Smooth muscle cell (in vitro differentiated cells): ENCODE measurements around the gene C15orf62. TPM values are rescaled to one million over a fixed set of nuclear protein-coding genes. Genes with fewer than 3 reads are reported as not detected.

ENCODE experiments used
- DNase-seq: peaks from one replicate; lab custom pipeline; 2025; ENCODE audit not compliant: unreplicated experiment; lab: John Stamatoyannopoulos, UW
- H2AFZ ChIP-seq: fragments of 200-600 bp; sonication (generic); 2 replicates; pipeline ENCODE4 v1.6.0; 2016; ENCODE audit warnings: antibody characterized with exemption, low read depth, mild to moderate bottlenecking
- H3F3A ChIP-seq: fragments of 200-600 bp; sonication (generic); 2 replicates; pipeline ENCODE4 v1.6.0; 2017; ENCODE audit warnings: antibody characterized with exemption, low read depth
- H3K27ac ChIP-seq: fragments of 200-600 bp; sonication (generic); 2 replicates; pipeline ENCODE4 v1.5.1; 2016; ENCODE audit warnings: low read depth, mild to moderate bottlenecking
- H3K27me3 ChIP-seq: fragments of 200-600 bp; sonication (generic); 2 replicates; pipeline ENCODE4 v1.6.1; 2016; ENCODE audit warnings: low read depth, mild to moderate bottlenecking
- H3K36me3 ChIP-seq: fragments of 200-600 bp; sonication (generic); 2 replicates; pipeline ENCODE4 v1.5.1; 2016; ENCODE audit warnings: low read depth
- H3K4me1 ChIP-seq: fragments of 200-600 bp; sonication (generic); 2 replicates; pipeline ENCODE4 v1.5.1; 2016; ENCODE audit warnings: low read depth
- H3K4me2 ChIP-seq: fragments of 200-600 bp; sonication (generic); 2 replicates; pipeline ENCODE4 v1.6.0; 2016; ENCODE audit warnings: mild to moderate bottlenecking
- H3K4me3 ChIP-seq: fragments of 200-600 bp; sonication (generic); 2 replicates; pipeline ENCODE4 v1.5.1; 2016; ENCODE audit warnings: mild to moderate bottlenecking
- H3K79me2 ChIP-seq: fragments of 200-600 bp; sonication (generic); 2 replicates; pipeline ENCODE4 v1.6.0; 2016; ENCODE audit warnings: low read depth, mild to moderate bottlenecking
- H3K9ac ChIP-seq: fragments of 200-600 bp; sonication (generic); 2 replicates; pipeline ENCODE4 v1.6.0; 2016; ENCODE audit warnings: low read depth
- H3K9me3 ChIP-seq: fragments of 200-600 bp; sonication (generic); replicated peaks from 2 replicates; pipeline ENCODE4 v1.5.1; 2016; ENCODE audit warnings: low read depth
- H4K20me1 ChIP-seq: fragments of 200-600 bp; sonication (generic); 2 replicates; pipeline ENCODE4 v1.6.0; 2016; ENCODE audit warnings: low read depth
- WGBS: methylation state at CpG from one replicate; pipeline ENCODE4 v1.1.7; 2016; ENCODE audit warnings: low lambda C conversion rate; 5-methylcytosine and 5-hydroxymethylcytosine counted together
- polyA plus RNA-seq: library from polyadenylated mRNA; unstranded; fragments of >200 nt; fragmentation: Nextera tagmentation; extraction: Ambion mirVana; gene quantifications from 2 replicates; pipeline ENCODE4 v1.2.1, GENCODE V29; 2016
- total RNA-seq: library from RNA; depleted of rRNA; stranded (reverse); fragments of >200 nt; gene quantifications from 2 replicates; pipeline ENCODE4 v1.2.3, GENCODE V29; 2014
- TF ChIP-seq, protein P1 (sequence below): fragments of 200-600 bp; sonication (generic); IDR thresholded peaks from 2 replicates; pipeline ENCODE4 v1.5.1; 2017; ENCODE audit warnings: borderline replicate concordance, mild to moderate bottlenecking, antibody characterized with exemption; ENCODE audit not compliant: insufficient read depth, poor library complexity, severe bottlenecking

The C15orf62 gene
- total and polyA plus RNA-seq, 2 experiments from 2014 or later = 0.35 to 0.63 TPM

DNA sequence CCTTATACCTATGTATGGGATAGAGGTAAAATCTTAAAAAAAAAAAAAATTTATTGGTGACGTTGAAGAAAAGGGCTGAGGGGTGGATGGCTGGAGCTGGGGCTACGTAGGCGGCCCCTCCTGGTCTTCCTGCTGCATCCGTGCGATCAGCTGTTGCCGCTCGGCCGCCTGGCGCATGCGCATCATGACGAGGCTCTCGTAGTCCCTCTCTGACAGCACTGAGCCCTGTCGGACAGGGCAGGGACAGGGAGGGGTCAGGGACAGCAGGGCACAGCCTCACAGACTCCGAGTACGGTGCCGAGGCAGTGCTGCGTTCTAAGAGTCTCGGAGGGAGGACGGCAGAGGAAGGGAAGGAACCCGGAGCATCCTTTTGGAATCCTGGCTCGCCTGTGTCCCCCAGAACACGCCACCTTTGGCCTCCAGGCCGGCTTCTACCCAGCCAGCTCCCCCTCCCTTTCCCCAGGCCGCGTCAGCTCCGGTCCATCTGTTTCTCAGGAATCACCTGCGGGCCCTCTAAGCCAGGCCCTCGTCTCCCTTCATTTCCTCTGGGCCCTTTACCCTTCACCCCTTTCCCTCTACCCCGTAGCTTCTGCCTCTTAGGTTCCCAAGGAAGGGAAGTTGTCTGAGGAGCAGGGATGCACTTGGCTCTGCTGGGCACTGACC is 1.8 kb upstream of the C15orf62 start:
- Histone ChIP-seq H2AFZ (no peak overlapping the region), H3K4me1 (peaks cover 9% of the 10 kb centered on the region), H3K36me3 (no peaks in the 10 kb centered on the region), H3K9ac (no peak overlapping the region), H3K4me3 (no peak overlapping the region), H3K79me2 (no peaks in the 10 kb centered on the region), H4K20me1 (no peaks in the 10 kb centered on the region), H3K4me2 (no peak overlapping the region), H3K27ac (no peak overlapping the region), H3K9me3 (no peaks in the 10 kb centered on the region), H3K27me3 (no peaks in the 10 kb centered on the region), H3F3A (peaks cover 7% of the 10 kb centered on the region)
- TF ChIP-seq, protein P1, sequence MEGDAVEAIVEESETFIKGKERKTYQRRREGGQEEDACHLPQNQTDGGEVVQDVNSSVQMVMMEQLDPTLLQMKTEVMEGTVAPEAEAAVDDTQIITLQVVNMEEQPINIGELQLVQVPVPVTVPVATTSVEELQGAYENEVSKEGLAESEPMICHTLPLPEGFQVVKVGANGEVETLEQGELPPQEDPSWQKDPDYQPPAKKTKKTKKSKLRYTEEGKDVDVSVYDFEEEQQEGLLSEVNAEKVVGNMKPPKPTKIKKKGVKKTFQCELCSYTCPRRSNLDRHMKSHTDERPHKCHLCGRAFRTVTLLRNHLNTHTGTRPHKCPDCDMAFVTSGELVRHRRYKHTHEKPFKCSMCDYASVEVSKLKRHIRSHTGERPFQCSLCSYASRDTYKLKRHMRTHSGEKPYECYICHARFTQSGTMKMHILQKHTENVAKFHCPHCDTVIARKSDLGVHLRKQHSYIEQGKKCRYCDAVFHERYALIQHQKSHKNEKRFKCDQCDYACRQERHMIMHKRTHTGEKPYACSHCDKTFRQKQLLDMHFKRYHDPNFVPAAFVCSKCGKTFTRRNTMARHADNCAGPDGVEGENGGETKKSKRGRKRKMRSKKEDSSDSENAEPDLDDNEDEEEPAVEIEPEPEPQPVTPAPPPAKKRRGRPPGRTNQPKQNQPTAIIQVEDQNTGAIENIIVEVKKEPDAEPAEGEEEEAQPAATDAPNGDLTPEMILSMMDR = no peak
- WGBS = 94% methylated on average over 28 of the region's 29 CpGs
- DNase-seq = no peak

DNA sequence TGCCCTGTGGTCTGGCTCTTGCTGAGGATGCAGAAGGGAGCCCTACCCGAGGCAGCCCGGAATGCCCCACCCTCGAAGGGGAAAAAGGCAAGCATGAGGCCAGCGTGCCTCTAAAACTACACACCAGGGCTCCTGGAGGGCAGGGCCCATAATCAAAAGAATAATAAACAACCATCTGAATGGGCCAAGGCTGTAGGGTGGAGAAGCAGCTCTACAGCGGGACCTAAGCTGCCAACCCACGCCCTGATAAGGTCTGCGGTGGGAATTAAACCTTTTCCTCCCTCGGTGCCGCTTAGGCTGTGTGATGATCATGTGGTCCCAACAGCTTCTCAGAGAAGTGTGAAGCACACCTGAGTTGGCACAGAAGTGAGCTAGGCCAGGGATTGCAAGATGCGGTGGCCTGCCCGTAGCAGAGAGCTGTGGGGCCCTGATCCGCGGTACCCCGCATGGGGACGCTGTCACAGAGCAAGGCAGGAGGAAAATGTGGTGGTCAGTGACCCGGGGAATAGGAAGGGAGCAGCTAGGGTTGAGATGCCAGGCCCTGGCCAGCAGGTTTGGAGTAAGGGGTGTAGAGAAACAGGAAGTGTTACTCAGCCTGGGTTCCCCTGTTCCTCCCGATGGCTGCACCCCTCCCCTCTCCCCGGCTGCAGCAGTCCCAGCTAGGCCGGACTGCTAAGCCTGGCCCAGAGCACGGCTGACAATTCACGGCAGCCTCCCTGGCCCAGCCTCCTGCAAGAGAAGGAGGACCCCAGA is 1.1 kb upstream of the C15orf62 start:
- no peak for DNase-seq
- Histone ChIP-seq H2AFZ (no peak overlapping the region), H4K20me1 (no peaks in the 10 kb centered on the region), H3K4me2 (no peak overlapping the region), H3K79me2 (no peaks in the 10 kb centered on the region), H3K4me3 (no peak overlapping the region), H3K27me3 (no peaks in the 10 kb centered on the region), H3K9me3 (no peaks in the 10 kb centered on the region), H3K4me1 (peaks cover 9% of the 10 kb centered on the region), H3K27ac (no peak overlapping the region), H3F3A (peaks cover 7% of the 10 kb centered on the region), H3K9ac (no peak overlapping the region), H3K36me3 (no peaks in the 10 kb centered on the region)
- WGBS = 90% methylated on average over 19 of the region's 21 CpGs
- TF ChIP-seq, protein P1 = no peak

DNA sequence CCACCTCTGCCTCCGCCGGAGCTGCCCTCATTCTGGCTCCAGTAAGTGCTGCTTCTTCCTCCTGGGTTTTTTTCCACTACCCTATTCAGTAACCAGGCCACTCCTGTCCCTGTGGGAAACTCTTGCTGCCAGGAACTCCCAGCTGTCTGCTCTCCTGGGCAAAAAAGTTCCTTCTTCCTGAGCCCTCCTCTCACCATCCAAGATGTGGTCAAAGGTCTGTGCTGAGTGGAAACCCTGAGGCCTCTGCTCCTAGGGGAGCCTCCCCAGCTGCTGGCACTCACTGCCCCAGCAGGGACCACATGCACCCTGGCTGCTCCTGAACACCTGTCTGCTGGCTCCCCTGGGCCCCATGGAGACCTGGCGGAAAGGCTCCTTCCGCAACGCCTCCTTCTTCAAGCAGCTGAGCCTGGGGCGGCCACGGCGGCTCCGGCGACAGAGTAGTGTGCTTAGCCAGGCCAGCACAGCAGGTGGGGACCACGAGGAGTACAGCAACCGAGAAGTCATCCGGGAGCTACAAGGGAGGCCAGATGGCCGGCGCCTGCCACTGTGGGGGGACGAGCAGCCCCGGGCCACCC is 454 bp downstream of the C15orf62 start:
- Histone ChIP-seq H3K27me3 (no peaks in the 10 kb centered on the region), H3F3A (no peaks in the 10 kb centered on the region), H2AFZ (no peak overlapping the region), H3K4me2 (no peak overlapping the region), H3K4me3 (no peak overlapping the region), H3K9me3 (no peaks in the 10 kb centered on the region), H3K27ac (no peak overlapping the region), H3K79me2 (no peaks in the 10 kb centered on the region), H3K4me1 (peaks cover under 1% of the 10 kb centered on the region), H4K20me1 (no peaks in the 10 kb centered on the region), H3K36me3 (no peaks in the 10 kb centered on the region), H3K9ac (no peak overlapping the region)
- 94% methylated on average over 17 of the region's 17 CpGs for WGBS
- DNase-seq = no peak
- TF ChIP-seq, protein P1 = no peak
